ENCODE results near the gene TCEAL4.

DNA sequence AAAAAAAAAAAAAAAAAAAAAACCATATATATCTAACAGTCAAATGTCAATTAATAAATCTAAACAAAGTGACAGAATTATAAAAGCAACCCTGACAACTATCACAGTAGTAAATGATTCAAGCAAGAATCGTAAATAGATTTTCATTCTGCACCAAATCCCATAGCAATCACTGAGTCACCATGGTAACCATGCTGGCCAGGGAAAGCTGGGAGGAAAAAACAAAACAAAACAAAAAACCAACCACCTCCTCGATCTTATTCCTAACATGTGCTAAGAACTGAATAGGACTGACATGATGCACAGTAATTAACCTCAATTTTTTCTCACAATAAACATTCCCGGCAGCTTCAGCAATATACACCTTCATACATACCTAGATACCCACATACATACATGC is 35.4 kb upstream of the TCEAL4 start:
- TF ChIP-seq, protein P1, sequence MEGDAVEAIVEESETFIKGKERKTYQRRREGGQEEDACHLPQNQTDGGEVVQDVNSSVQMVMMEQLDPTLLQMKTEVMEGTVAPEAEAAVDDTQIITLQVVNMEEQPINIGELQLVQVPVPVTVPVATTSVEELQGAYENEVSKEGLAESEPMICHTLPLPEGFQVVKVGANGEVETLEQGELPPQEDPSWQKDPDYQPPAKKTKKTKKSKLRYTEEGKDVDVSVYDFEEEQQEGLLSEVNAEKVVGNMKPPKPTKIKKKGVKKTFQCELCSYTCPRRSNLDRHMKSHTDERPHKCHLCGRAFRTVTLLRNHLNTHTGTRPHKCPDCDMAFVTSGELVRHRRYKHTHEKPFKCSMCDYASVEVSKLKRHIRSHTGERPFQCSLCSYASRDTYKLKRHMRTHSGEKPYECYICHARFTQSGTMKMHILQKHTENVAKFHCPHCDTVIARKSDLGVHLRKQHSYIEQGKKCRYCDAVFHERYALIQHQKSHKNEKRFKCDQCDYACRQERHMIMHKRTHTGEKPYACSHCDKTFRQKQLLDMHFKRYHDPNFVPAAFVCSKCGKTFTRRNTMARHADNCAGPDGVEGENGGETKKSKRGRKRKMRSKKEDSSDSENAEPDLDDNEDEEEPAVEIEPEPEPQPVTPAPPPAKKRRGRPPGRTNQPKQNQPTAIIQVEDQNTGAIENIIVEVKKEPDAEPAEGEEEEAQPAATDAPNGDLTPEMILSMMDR (IDR thresholded peaks at IDR 0.05) = no peak
- no peak for TF ChIP-seq EZH2 (IDR thresholded peaks at IDR 0.05)

Measured in neural progenitor cell (in vitro differentiated cells).